HCT116 (cell line): Measurements from ENCODE around the gene UBE2F. TPM values are rescaled to one million over a fixed set of nuclear protein-coding genes. Genes with fewer than 3 reads are reported as not detected.

Source experiments
- ATAC-seq: fragments of 200-7000 bp; cut with Tn5 transposase; 2 replicates; pipeline ENCODE4 v1.9.1; 2020; ENCODE audit warnings: mild to moderate bottlenecking, moderate library complexity
- BruUV-seq: library from RNA; stranded (reverse); fragments of 400-500 nt; replicated peaks from 2 replicates; lab custom pipeline; 2021; lab: Mats Ljungman, UMichigan
- CTCF ChIA-PET: fragments of 300-600 bp; sonication (Branson Sonifier 250); formaldehyde crosslinking; loops from one replicate; lab custom pipeline; 2021; ENCODE audit warnings: antibody characterized with exemption; lab: Charles Lee
- POLR2A ChIA-PET: fragments of 300-600, 350-600 bp; sonication (Branson Sonifier 250); formaldehyde crosslinking; loops from one replicate; lab custom pipeline; 2021; ENCODE audit warnings: antibody characterized with exemption; lab: Charles Lee
- RAD21 ChIA-PET, 2 experiments: fragments of 300-600 bp; sonication (Branson Sonifier 250); formaldehyde crosslinking; loops; one replicate each; lab custom pipeline; 2023; ENCODE audit warnings: low total read pairs in 2 of 2; ENCODE audit not compliant: uncharacterized antibody in 2 of 2, unreplicated experiment in 2 of 2, low non-redundant PET in 1 of 2; lab: Charles Lee
- DNase-seq: peaks from one replicate; pipeline ENCODE4 v3.0.0-alpha.2; 2010; ENCODE audit warnings: low read depth, low spot score
- H2AFZ ChIP-seq: fragments of 200-600 bp; shearing (Covaris generic), sonication (generic); 2 replicates; pipeline ENCODE4 v1.6.1; 2017; ENCODE audit warnings: low read depth, mixed run types, mixed read lengths, antibody characterized with exemption, low read length; ENCODE audit not compliant: poor library complexity, severe bottlenecking
- H3K27ac ChIP-seq: 2 replicates; pipeline ENCODE4 v1.5.1; 2012; ENCODE audit warnings: low read depth, low read length
- H3K27me3 ChIP-seq: fragments of 200-600 bp; sonication (generic); 2 replicates; pipeline ENCODE4 v1.6.1; 2016; ENCODE audit warnings: mixed run types, low read length, mixed read lengths; ENCODE audit not compliant: insufficient read depth
- H3K36me3 ChIP-seq, 2 experiments: fragments of 200-500 bp in 1 of 2; fragments of 200-600 bp in 1 of 2; sonication (Bioruptor generic) in 1 of 2; sonication (generic) in 1 of 2; 2 replicates each; pipeline versions ENCODE4 v1.5.1 to v1.6.1; 2014 to 2016; ENCODE audit warnings: low read length in 2 of 2, inconsistent platforms in 1 of 2, mixed read lengths in 1 of 2, mixed run types in 1 of 2; ENCODE audit not compliant: insufficient read depth in 2 of 2, control insufficient read depth in 1 of 2
- H3K4me1 ChIP-seq, 2 experiments: fragments of 200-600 bp in 1 of 2; sonication (generic) in 1 of 2; 2 replicates each; pipeline versions ENCODE4 v1.5.1 to v1.6.1; 2012 to 2017; ENCODE audit warnings: low read length in 2 of 2, inconsistent platforms in 1 of 2, mild to moderate bottlenecking in 1 of 2, mixed read lengths in 1 of 2, mixed run types in 1 of 2, moderate library complexity in 1 of 2; ENCODE audit not compliant: insufficient read depth in 2 of 2, control insufficient read depth in 1 of 2
- H3K4me2 ChIP-seq: fragments of 200-600 bp; sonication (generic); 2 replicates; pipeline ENCODE4 v1.6.1; 2017; ENCODE audit warnings: mixed run types, low read length, mixed read lengths
- H3K4me3 ChIP-seq, 2 experiments: fragments of 200-600 bp in 1 of 2; sonication (generic) in 1 of 2; replicated peaks in 1 of 2; 2 replicates each; pipeline ENCODE4 v1.5.1; 2011 to 2016; ENCODE audit warnings: low read length in 2 of 2, control low read depth in 1 of 2, low read depth in 1 of 2, mild to moderate bottlenecking in 1 of 2, mixed read lengths in 1 of 2, mixed run types in 1 of 2
- H3K79me2 ChIP-seq: fragments of 200-600 bp; sonication (generic); 2 replicates; pipeline ENCODE4 v1.6.1; 2017; ENCODE audit warnings: mild to moderate bottlenecking, mixed run types, low read length, moderate library complexity, mixed read lengths; ENCODE audit not compliant: insufficient read depth
- H3K9ac ChIP-seq: fragments of 200-600 bp; sonication (generic); 2 replicates; pipeline ENCODE4 v1.6.1; 2016; ENCODE audit warnings: low read length, mixed read lengths
- H3K9me2 ChIP-seq: fragments of 200-600 bp; sonication (generic), shearing (Covaris generic); 2 replicates; pipeline ENCODE4 v1.6.1; 2017; ENCODE audit warnings: mixed run types, mild to moderate bottlenecking, moderate library complexity; ENCODE audit not compliant: insufficient read depth
- H3K9me3 ChIP-seq, 2 experiments: fragments of 200-500 bp in 1 of 2; fragments of 200-600 bp in 1 of 2; sonication (Bioruptor generic) in 1 of 2; sonication (generic) in 1 of 2; 2 replicates each; pipeline ENCODE4 v1.6.1; 2014 to 2017; ENCODE audit warnings: low read length in 2 of 2, mixed read lengths in 2 of 2, inconsistent platforms in 1 of 2, low read depth in 1 of 2, mild to moderate bottlenecking in 1 of 2, mixed run types in 1 of 2, moderate library complexity in 1 of 2; ENCODE audit not compliant: control insufficient read depth in 1 of 2, insufficient read depth in 1 of 2
- H4K20me1 ChIP-seq: fragments of 200-600 bp; sonication (generic), shearing (Covaris generic); 2 replicates; pipeline ENCODE4 v1.6.1; 2017; ENCODE audit warnings: mixed run types, mild to moderate bottlenecking, moderate library complexity; ENCODE audit not compliant: insufficient read depth
- ATF3 ChIP-seq: IDR thresholded peaks from 2 replicates; pipeline ENCODE4 v1.6.1; 2012
- CBX3 ChIP-seq: IDR thresholded peaks from 2 replicates; pipeline ENCODE4 v1.6.1; 2012; ENCODE audit warnings: low read depth
- CTCF ChIP-seq, 3 experiments: fragments of 200-600 bp in 1 of 3; sonication (generic) in 1 of 3; IDR thresholded peaks in 2 of 3; conservative IDR thresholded peaks in 1 of 3; 2 replicates each; pipeline ENCODE4 v1.5.1; 2012 to 2017; ENCODE audit warnings: low read depth in 2 of 3, low read length in 2 of 3, antibody characterized with exemption in 1 of 3, borderline replicate concordance in 1 of 3, control low read depth in 1 of 3, mild to moderate bottlenecking in 1 of 3, mixed read lengths in 1 of 3, mixed run types in 1 of 3, moderate library complexity in 1 of 3; ENCODE audit not compliant: insufficient read depth in 1 of 3
- ELF1 ChIP-seq: IDR thresholded peaks from 2 replicates; pipeline ENCODE4 v1.6.1; 2012; ENCODE audit warnings: low read depth, borderline replicate concordance
- EZH2 ChIP-seq: fragments of 200-600 bp; sonication (generic); IDR thresholded peaks from 2 replicates; pipeline ENCODE4 v1.6.1; 2017; ENCODE audit warnings: antibody characterized with exemption, mixed run types
- JUND ChIP-seq: IDR thresholded peaks from 2 replicates; pipeline ENCODE4 v1.6.1; 2012
- REST ChIP-seq: IDR thresholded peaks from 2 replicates; pipeline ENCODE4 v1.6.1; 2012; ENCODE audit warnings: low read depth
- SIN3A ChIP-seq: IDR thresholded peaks from 2 replicates; pipeline ENCODE4 v1.6.1; 2012; ENCODE audit warnings: low read depth
- SP1 ChIP-seq: IDR thresholded peaks from 2 replicates; pipeline ENCODE4 v1.6.1; 2012; ENCODE audit warnings: low read depth
- SRF ChIP-seq: IDR thresholded peaks from 2 replicates; pipeline ENCODE4 v1.6.1; 2012; ENCODE audit warnings: low read depth
- YY1 ChIP-seq: IDR thresholded peaks from 2 replicates; pipeline ENCODE4 v1.6.1; 2011; ENCODE audit warnings: low read length, low read depth, moderate library complexity, mild to moderate bottlenecking; ENCODE audit not compliant: insufficient replicate concordance; ENCODE audit errors: extremely low read depth
- ZFX ChIP-seq: fragments of 450-650 bp; IDR thresholded peaks from 2 replicates; pipeline ENCODE4 v1.6.1; 2017
- ZNF274 ChIP-seq: fragments of 200-500 bp; sonication (Bioruptor generic); IDR thresholded peaks from 2 replicates; pipeline ENCODE4 v1.6.1; 2014; ENCODE audit warnings: mild to moderate bottlenecking, low read depth, low read length, inconsistent platforms
- intact Hi-C: fragments of 100-400 bp; cut with micrococcal nuclease; formaldehyde crosslinking; loops from 2 replicates; pipeline ENCODE4 v1.10.0; 2022
- total RNA-seq: library from RNA; stranded (reverse); gene quantifications from one replicate; pipeline ENCODE4 v1.2.1, GENCODE V29; 2021; ENCODE audit not compliant: unreplicated experiment

UBE2F gene
- total RNA-seq, 1 experiment from 2014 or later, result 32.8 TPM

GRCh38 chr2:238039985-238040384, 73.2 kb downstream of the UBE2F start:
- Histone ChIP-seq H3K9me2 (no peaks in the 10 kb centered on the region), H3K9ac (no peak overlapping the region), H2AFZ (no peak overlapping the region), H3K27ac (no peak overlapping the region), H3K4me3 (no peak overlapping the region), H4K20me1 (no peaks in the 10 kb centered on the region), H3K4me1 (no peaks in the 10 kb centered on the region), H3K9me3 (no peaks in the 10 kb centered on the region), H3K36me3 (no peaks in the 10 kb centered on the region), H3K4me2 (no peak overlapping the region), H3K27me3 (no peaks in the 10 kb centered on the region), H3K79me2 (no peaks in the 10 kb centered on the region)
- intact Hi-C loops, result no loop called here
- RAD21 ChIA-PET, result no interaction called here
- TF ChIP-seq ELF1 (no peak), ZFX (no peak), SRF (no peak), EZH2 (no peak), YY1 (no peak)
- CTCF ChIA-PET, result no interaction called here
- BruUV-seq, result no TSS peak
- no peak for ATAC-seq
- POLR2A ChIA-PET, result no interaction called here
- no peak for DNase-seq

- no peaks in the 10 kb centered on the region for H3K27me3 ChIP-seq
- ChIA-PET CTCF (no interaction called here), POLR2A (no interaction called here), RAD21 (no interaction called here)
- intact Hi-C loops, result no loop called here
- H3K79me2 ChIP-seq, result no peaks in the 10 kb centered on the region
- H3K4me1 ChIP-seq, result no peaks in the 10 kb centered on the region
- H3K9me3 ChIP-seq, result no peaks in the 10 kb centered on the region
- H3K9ac ChIP-seq, result no peak overlapping the region
- DNase-seq (no peak), ATAC-seq (no peak)
- H3K36me3 ChIP-seq, result no peaks in the 10 kb centered on the region
- H3K4me2 ChIP-seq, result no peak overlapping the region
- H3K9me2 ChIP-seq, result no peaks in the 10 kb centered on the region
- BruUV-seq, result no TSS peak
- no peak overlapping the region for H2AFZ ChIP-seq
- H3K4me3 ChIP-seq, result no peak overlapping the region
- H3K27ac ChIP-seq, result no peak overlapping the region
- H4K20me1 ChIP-seq, result no peaks in the 10 kb centered on the region
- TF ChIP-seq CBX3, result no peak
- no peak for TF ChIP-seq ZNF274
- TF ChIP-seq YY1, result no peak
- TF ChIP-seq CTCF (IDR thresholded peaks at IDR 0.05 in 2 of 3, conservative IDR thresholded peaks at IDR 0.05 in 1 of 3; ENCODE audit: borderline replicate concordance in 1 of 3, insufficient read depth in 1 of 3, low read depth in 2 of 3, low read length in 2 of 3), result no peak
- no peak for TF ChIP-seq ELF1
- TF ChIP-seq REST, result no peak
- TF ChIP-seq JUND, result no peak
- TF ChIP-seq SIN3A, result no peak
- TF ChIP-seq SP1, result no peak
- TF ChIP-seq ATF3, result no peak
- no peak for TF ChIP-seq EZH2
Measured at GRCh38 chr2:238040918-238041317, 74.1 kb downstream of the UBE2F start.
